Measurements from ENCODE around the gene IVL. TPM values are rescaled to one million over a fixed set of nuclear protein-coding genes. Genes with fewer than 3 reads are reported as not detected.

Gene IVL
- total RNA-seq = not detected

- DNase-seq = no peak
Observed at GRCh38 chr1:152907686-152908601, at the start of gene IVL. Gene IVL (plus strand): TSS chr1:152908546. CDS start chr1:152909798, 1,252 bp downstream.

GRCh38 chr1:152859696-152860095 lies 48.6 kb upstream of the IVL start, which contains the start of gene LCE7A:
Gene LCE7A (plus strand): TSS chr1:152859996. CDS start chr1:152860698, 702 bp downstream.
- no peak for DNase-seq

GRCh38 chr1:152860129-152860528 lies 48.2 kb upstream of the IVL start:
- DNase-seq = no peak

GRCh38 chr1:152861374-152861773 lies 47.0 kb upstream of the IVL start:
- no peak for DNase-seq

- no peak for DNase-seq
Observed at GRCh38 chr1:152864443-152864842, 43.9 kb upstream of the IVL start.

GRCh38 chr1:152866321-152866720 lies 42.0 kb upstream of the IVL start:
- DNase-seq = no peak

- no peak for DNase-seq
Observed at GRCh38 chr1:152869808-152870419, 38.4 kb upstream of the IVL start.

- DNase-seq = no peak
Observed at GRCh38 chr1:152870831-152871730, 37.3 kb upstream of the IVL start.

- no peak for DNase-seq
Observed at GRCh38 chr1:152871731-152872126, 36.6 kb upstream of the IVL start.

- no peak for DNase-seq
Observed at GRCh38 chr1:152873495-152873894, 34.9 kb upstream of the IVL start.

- DNase-seq = no peak
Observed at GRCh38 chr1:152876827-152877226, 31.5 kb upstream of the IVL start.

- no peak for DNase-seq
Observed at GRCh38 chr1:152878042-152878441, 30.3 kb upstream of the IVL start, which contains the start of gene SMCP. Gene SMCP (plus strand): TSS chr1:152878322. CDS start chr1:152884423, 6,101 bp downstream.

- DNase-seq = no peak
Observed at GRCh38 chr1:152879559-152880198, 28.7 kb upstream of the IVL start.

- DNase-seq = no peak
Observed at GRCh38 chr1:152880316-152880715, 28.0 kb upstream of the IVL start.

- DNase-seq = no peak
Observed at GRCh38 chr1:152880907-152881306, 27.4 kb upstream of the IVL start.

GRCh38 chr1:152884085-152884484 lies 24.3 kb upstream of the IVL start:
- no peak for DNase-seq

- no peak for DNase-seq
Observed at GRCh38 chr1:152884506-152884905, 23.8 kb upstream of the IVL start.

GRCh38 chr1:152884966-152885624 lies 23.3 kb upstream of the IVL start:
- no peak for DNase-seq

- DNase-seq = no peak
Observed at GRCh38 chr1:152886085-152886484, 22.3 kb upstream of the IVL start.

- DNase-seq = no peak
Observed at GRCh38 chr1:152886758-152887409, 21.5 kb upstream of the IVL start.

GRCh38 chr1:152888126-152888525 lies 20.2 kb upstream of the IVL start:
- no peak for DNase-seq
